HCT116 (cell line): ENCODE results near the gene FNBP1L.

Experiments used
- ELF1 ChIP-seq: IDR thresholded peaks from 2 replicates; pipeline ENCODE4 v1.6.1; 2012; ENCODE audit warnings: low read depth, borderline replicate concordance
- EZH2 ChIP-seq: fragments of 200-600 bp; sonication (generic); IDR thresholded peaks from 2 replicates; pipeline ENCODE4 v1.6.1; 2017; ENCODE audit warnings: antibody characterized with exemption, mixed run types
- EZH2phosphoT487 ChIP-seq: fragments of 200-600 bp; IDR thresholded peaks from 2 replicates; pipeline ENCODE4 v1.6.1; 2018; ENCODE audit warnings: antibody characterized with exemption, borderline replicate concordance
- MAX ChIP-seq: IDR thresholded peaks from 2 replicates; pipeline ENCODE4 v1.6.1; 2012
- POLR2A ChIP-seq: IDR thresholded peaks from 2 replicates; pipeline ENCODE4 v1.7.0; 2011; ENCODE audit warnings: borderline replicate concordance; ENCODE audit not compliant: insufficient read depth, insufficient read length; ENCODE audit errors: extremely low read depth
- POLR2AphosphoS5 ChIP-seq: IDR thresholded peaks from 2 replicates; pipeline ENCODE4 v1.6.1; 2011; ENCODE audit warnings: mild to moderate bottlenecking, low read depth, low read length, moderate library complexity
- REST ChIP-seq: IDR thresholded peaks from 2 replicates; pipeline ENCODE4 v1.6.1; 2012; ENCODE audit warnings: low read depth
- SIN3A ChIP-seq: IDR thresholded peaks from 2 replicates; pipeline ENCODE4 v1.6.1; 2012; ENCODE audit warnings: low read depth
- YY1 ChIP-seq: IDR thresholded peaks from 2 replicates; pipeline ENCODE4 v1.6.1; 2011; ENCODE audit warnings: low read length, low read depth, moderate library complexity, mild to moderate bottlenecking; ENCODE audit not compliant: insufficient replicate concordance; ENCODE audit errors: extremely low read depth
- ZFX ChIP-seq: fragments of 450-650 bp; IDR thresholded peaks from 2 replicates; pipeline ENCODE4 v1.6.1; 2017
- TF ChIP-seq, protein P1 (sequence below), 3 experiments: fragments of 200-600 bp in 1 of 3; sonication (generic) in 1 of 3; IDR thresholded peaks in 2 of 3; conservative IDR thresholded peaks in 1 of 3; 2 replicates each; pipeline ENCODE4 v1.5.1; 2012 to 2017; ENCODE audit warnings: low read depth in 2 of 3, low read length in 2 of 3, antibody characterized with exemption in 1 of 3, borderline replicate concordance in 1 of 3, control low read depth in 1 of 3, mild to moderate bottlenecking in 1 of 3, mixed read lengths in 1 of 3, mixed run types in 1 of 3, moderate library complexity in 1 of 3; ENCODE audit not compliant: insufficient read depth in 1 of 3

DNA sequence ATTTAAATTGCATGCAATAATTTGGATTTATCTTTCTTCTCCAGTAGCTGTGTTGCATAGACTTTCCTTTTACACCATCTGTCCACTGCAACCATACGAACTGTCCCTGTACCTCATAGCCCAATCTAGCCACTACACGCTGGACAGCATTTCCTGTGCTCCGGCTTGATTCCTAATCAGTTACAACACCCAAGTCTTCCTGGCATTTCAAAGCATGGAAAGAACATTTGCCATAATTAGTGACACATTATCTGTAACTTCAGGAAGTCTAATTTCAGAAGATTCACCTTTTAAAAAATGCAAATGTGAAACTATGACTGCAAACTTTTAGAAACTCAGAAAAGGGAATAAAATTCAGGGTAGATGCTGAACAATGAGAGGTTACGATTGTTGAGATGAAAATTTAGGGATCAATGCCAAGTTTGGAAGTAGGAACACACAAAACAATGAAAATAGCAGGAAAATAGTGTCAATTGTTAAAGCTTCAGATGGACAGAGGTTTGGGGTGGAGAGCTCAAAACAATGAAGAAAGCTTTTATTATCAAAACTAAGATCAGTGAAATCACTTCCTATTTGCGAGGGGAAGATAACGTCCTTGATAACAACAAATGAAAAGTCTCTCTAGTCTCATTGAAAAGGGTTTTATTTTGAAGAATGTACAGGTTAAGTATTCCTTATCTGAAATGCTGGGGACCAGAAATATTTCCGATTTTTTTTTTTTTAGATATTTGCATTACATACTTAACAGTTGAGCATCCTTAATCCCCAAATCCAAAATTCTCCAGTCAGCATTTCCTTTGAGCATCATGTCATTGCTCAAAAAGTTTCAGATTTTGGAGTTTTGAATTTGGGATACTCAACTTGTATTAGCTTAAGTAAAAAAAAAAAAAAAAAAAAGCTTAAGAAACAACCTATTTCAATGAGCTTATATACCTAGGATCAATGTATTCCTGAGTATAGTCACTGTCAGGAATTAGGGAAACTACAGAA is 107.3 kb downstream of the FNBP1L start:
- no peak for TF ChIP-seq POLR2A
- no peak for TF ChIP-seq REST
- TF ChIP-seq ELF1: no peak
- no peak for TF ChIP-seq POLR2AphosphoS5
- TF ChIP-seq, protein P1, sequence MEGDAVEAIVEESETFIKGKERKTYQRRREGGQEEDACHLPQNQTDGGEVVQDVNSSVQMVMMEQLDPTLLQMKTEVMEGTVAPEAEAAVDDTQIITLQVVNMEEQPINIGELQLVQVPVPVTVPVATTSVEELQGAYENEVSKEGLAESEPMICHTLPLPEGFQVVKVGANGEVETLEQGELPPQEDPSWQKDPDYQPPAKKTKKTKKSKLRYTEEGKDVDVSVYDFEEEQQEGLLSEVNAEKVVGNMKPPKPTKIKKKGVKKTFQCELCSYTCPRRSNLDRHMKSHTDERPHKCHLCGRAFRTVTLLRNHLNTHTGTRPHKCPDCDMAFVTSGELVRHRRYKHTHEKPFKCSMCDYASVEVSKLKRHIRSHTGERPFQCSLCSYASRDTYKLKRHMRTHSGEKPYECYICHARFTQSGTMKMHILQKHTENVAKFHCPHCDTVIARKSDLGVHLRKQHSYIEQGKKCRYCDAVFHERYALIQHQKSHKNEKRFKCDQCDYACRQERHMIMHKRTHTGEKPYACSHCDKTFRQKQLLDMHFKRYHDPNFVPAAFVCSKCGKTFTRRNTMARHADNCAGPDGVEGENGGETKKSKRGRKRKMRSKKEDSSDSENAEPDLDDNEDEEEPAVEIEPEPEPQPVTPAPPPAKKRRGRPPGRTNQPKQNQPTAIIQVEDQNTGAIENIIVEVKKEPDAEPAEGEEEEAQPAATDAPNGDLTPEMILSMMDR (IDR thresholded peaks at IDR 0.05 in 2 of 3, conservative IDR thresholded peaks at IDR 0.05 in 1 of 3; ENCODE audit: borderline replicate concordance in 1 of 3, insufficient read depth in 1 of 3, low read depth in 2 of 3, low read length in 2 of 3): no peak
- no peak for TF ChIP-seq EZH2phosphoT487
- no peak for TF ChIP-seq ZFX
- no peak for TF ChIP-seq EZH2
- TF ChIP-seq YY1: no peak
- TF ChIP-seq SIN3A: no peak
- TF ChIP-seq MAX: no peak
